GM18508 (cell line): ENCODE data around the gene NSF.
"Not testable (repeated sequence)": the region's sequence is repeated elsewhere in the genome, so short reads cannot be mapped to it uniquely, and the experiment has no call there.

Experiments
- ATAC-seq: cut with Tn5 transposase; IDR thresholded peaks from one replicate; pipeline ENCODE4 v1.9.1; 2021; ENCODE audit warnings: moderate number of reproducible peaks; ENCODE audit not compliant: insufficient read depth, unreplicated experiment

Gene NSF

GRCh38 chr17:46696522-46696921, 106.1 kb downstream of the NSF start:
- not testable (repeated sequence) for ATAC-seq

DNA sequence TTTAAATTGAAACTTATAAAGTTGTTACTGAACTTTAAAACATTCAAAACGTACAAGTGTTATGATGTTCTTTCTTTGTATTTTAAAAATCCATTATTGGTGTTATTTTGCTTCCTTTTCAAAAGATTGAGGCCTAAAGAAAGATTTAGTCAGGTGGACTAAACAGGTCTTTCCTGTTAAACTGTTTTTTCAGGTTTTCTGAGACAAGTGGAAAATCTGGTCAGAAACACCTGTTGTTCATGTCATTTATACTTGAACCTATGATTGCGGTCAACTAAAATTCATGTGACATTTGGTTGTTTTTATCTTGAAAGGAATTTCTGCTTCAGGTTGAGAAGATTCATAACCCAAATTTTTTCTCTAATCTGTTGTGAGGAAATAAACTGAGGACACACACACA, 108.5 kb downstream of the NSF start:
- not testable (repeated sequence) for ATAC-seq

- ATAC-seq, result no peak
Observed at GRCh38 chr17:46717999-46718398, 127.5 kb downstream of the NSF start.

DNA sequence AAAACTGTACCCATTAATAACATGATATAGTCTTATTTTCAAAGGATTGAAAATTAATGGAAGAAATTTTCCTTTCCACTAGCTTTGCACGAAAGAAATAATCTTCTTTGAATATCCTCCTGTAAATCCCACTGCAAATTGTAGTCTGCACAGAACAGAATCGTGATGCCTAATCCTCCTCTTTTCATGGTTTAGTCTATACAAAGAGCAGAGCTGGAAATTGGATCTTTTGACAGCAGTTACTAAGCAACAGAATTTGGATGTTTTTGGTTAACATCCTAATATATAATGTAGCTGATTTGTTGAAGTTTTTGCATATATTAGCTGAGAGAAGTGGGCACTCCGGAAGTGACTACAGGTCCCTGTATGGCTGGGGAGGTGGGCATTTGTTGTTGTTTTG, 129.4 kb downstream of the NSF start:
- no peak for ATAC-seq

DNA sequence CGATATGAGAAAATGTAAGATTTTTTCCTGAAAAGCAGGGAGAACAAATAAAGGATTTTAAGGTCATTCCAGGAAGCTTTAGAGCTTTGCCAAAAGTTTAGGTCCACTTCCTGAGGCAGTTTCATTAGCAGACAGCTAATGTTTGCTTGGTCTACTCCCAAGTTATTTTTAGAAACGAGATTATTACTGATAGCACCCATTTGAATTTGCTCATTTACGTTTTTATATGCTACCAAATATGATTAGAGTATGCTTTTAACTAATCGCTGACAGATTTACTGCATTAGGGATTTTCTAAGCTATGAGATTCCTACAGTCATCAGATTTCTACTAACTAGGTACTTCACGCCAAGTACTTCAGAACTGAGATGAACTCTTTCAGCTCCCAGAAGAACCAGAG, 129.9 kb downstream of the NSF start:
- no peak for ATAC-seq

GRCh38 chr17:46722662-46723285, 132.3 kb downstream of the NSF start:
- no peak for ATAC-seq

DNA sequence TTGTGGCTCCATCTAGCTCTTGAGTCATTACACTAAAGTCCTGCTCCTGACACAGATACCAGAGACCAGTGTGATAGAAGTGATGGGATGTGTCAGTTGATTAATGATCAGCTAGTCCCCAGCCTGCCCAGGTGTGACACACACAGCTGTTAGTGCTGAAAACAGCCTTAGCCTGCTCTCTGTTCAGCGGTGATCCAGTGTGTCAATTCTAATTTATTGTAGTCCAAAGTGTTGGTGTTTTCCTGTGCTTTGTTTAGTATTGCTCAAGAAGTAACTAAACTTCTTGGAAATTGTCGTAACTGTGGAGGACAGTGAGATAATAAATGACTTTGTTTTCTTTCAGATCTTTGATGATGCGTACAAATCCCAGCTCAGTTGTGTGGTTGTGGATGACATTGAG, 135.7 kb downstream of the NSF start:
- ATAC-seq, result no peak

- no peak for ATAC-seq
Observed at GRCh38 chr17:46727572-46728348, 137.3 kb downstream of the NSF start.

GRCh38 chr17:46730026-46730425, 139.6 kb downstream of the NSF start:
- no peak for ATAC-seq

DNA sequence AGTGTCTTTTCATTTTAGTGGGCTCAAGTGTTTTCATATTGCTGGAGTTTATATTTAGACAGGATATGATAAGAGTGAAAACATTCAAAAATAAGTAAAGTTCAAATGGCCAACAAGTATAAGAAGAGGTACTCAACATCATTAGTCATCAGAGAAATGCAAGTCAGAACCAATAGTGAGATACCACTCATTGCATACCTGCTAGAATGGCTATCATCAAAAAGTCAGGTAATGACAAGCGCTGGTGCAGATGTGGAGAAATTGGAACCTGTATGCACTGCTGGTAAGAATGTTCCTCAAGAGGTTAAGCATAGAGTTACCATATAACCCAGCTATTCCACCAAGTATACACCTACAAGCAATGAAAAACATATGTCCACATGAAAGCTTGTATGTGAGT, 140.2 kb downstream of the NSF start:
- ATAC-seq, result no peak

GRCh38 chr17:46732160-46732559, 141.7 kb downstream of the NSF start:
- no peak for ATAC-seq

- no peak for ATAC-seq
Observed at GRCh38 chr17:46732754-46733398, 142.4 kb downstream of the NSF start.

DNA sequence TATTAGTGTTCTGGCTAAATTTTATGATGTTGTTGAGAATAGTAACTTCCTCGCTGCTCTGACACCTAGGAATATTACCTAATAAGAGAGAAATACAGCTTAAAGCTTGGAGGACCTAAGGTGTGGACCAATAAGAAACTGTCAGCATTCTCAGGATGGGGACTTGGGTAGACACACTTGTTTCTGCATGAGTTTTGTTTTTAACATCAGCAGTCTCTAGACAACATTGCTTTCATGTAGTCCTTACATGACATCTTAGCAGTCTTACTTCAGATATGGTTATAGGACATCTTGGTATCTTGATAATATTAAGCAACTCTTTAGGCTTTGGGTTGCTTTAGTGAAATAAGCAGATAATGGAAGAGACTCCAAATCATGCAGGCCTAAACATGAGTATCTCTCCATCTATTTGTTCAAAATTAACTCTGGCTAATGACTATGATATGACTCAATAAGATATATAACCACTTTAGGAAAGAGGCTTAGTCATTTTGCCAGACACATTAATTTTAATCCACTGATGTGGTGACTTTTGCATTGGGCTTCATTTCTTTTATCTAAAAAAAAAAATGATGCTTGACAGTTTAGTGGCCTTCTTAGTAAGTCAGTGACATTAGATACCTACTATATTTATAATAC, 143.5 kb downstream of the NSF start:
- ATAC-seq, result no peak

GRCh38 chr17:46736100-46736499, 145.6 kb downstream of the NSF start:
- no peak for ATAC-seq

DNA sequence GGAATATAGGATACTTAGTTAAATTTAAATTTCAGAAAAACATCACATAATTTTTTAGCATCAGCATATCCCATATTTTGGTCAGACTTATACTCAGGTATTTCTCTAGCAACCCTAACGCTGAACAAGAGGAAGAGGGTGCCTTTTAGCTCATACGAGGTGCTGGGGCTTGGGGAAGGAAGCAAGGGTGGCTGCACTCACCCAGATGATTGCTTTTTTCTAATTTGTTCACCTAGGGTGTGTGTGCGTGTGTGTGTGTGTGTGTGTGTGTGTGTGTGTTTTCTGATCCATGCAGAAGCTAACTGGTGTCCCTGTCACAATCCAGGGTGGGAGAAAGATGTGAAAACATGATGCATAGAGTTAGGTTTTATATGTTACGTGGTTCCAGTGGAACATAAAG, 146.9 kb downstream of the NSF start:
- no peak for ATAC-seq

DNA sequence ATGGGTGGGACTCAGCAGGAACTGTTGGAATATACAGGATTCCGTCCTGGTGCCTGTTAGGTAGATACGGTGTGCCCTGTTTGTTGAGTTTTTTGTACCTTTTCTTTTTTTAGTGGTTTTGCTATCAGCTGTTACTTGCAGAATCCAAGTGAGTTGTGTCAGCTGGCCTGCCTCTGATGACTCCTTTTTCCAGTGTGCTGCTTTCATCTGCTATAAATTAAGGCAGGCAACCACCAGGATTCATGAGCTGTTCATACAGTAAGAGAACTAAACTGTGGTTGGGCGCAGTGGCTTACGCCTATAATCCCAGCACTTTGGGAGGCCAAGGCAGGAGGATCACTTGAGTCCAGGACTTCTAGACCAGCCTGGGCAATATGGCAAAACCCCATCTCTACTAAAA, 148.1 kb downstream of the NSF start:
- ATAC-seq, result no peak

- no peak for ATAC-seq
Observed at GRCh38 chr17:46739982-46740381, 149.5 kb downstream of the NSF start.

- ATAC-seq, result no peak
Observed at GRCh38 chr17:46741122-46741730, 150.8 kb downstream of the NSF start.

GRCh38 chr17:46742565-46743270, 152.2 kb downstream of the NSF start:
- ATAC-seq, result no peak

- ATAC-seq, result no peak
Observed at GRCh38 chr17:46744441-46744840, 154.0 kb downstream of the NSF start.
